Type B pancreatic cell (in vitro differentiated cells): ENCODE results near the gene GNG4. TPM values are rescaled to one million over a fixed set of nuclear protein-coding genes. Genes with fewer than 3 reads are reported as not detected.

ENCODE experiments used
- DNase-seq: peaks from one replicate; pipeline ENCODE4 v3.0.0; 2021; ENCODE audit warnings: mixed read lengths; ENCODE audit not compliant: unreplicated experiment; ENCODE audit errors: extremely low spot score
- H3K27ac Mint-ChIP-seq: 2 replicates; pipeline ENCODE4 v1.8.0; 2021; ENCODE audit warnings: mild to moderate bottlenecking, mixed read lengths
- H3K27me3 Mint-ChIP-seq: 2 replicates; pipeline ENCODE4 v1.8.0; 2021; ENCODE audit warnings: mixed read lengths
- H3K36me3 Mint-ChIP-seq: 2 replicates; pipeline ENCODE4 v1.8.0; 2021; ENCODE audit warnings: mixed read lengths
- H3K4me1 Mint-ChIP-seq: one replicate; pipeline ENCODE4 v1.8.0; 2021; ENCODE audit warnings: mixed read lengths; ENCODE audit not compliant: unreplicated experiment
- H3K4me3 Mint-ChIP-seq: 2 replicates; pipeline ENCODE4 v1.8.0; 2021; ENCODE audit warnings: mild to moderate bottlenecking, mixed read lengths
- H3K9me3 Mint-ChIP-seq: 2 replicates; pipeline ENCODE4 v1.8.0; 2021; ENCODE audit warnings: mixed read lengths
- CTCF ChIP-seq: fragments of 200-600 bp; sonication (generic); conservative IDR thresholded peaks from 2 replicates; pipeline ENCODE4 v1.5.0; 2021; ENCODE audit warnings: antibody characterized with exemption, mild to moderate bottlenecking
- total RNA-seq: library from RNA; stranded (reverse); gene quantifications from 2 replicates; pipeline ENCODE4 v1.2.1, GENCODE V29; 2021; ENCODE audit warnings: low replicate concordance

Gene GNG4
- total RNA-seq, 1 donor from 2014 or later = 28.5 TPM

GRCh38 chr1:235637756-235638534, 11.6 kb downstream of the GNG4 start:
- Mint-ChIP-seq H3K27me3 (no peaks in the 10 kb centered on the region), H3K27ac (peak overlapping the region; percentile 41), H3K36me3 (no peaks in the 10 kb centered on the region), H3K9me3 (no peaks in the 10 kb centered on the region), H3K4me1 (peaks cover 11% of the 10 kb centered on the region), H3K4me3 (no peak overlapping the region)
- no peak for TF ChIP-seq CTCF
- no peak for DNase-seq

DNA sequence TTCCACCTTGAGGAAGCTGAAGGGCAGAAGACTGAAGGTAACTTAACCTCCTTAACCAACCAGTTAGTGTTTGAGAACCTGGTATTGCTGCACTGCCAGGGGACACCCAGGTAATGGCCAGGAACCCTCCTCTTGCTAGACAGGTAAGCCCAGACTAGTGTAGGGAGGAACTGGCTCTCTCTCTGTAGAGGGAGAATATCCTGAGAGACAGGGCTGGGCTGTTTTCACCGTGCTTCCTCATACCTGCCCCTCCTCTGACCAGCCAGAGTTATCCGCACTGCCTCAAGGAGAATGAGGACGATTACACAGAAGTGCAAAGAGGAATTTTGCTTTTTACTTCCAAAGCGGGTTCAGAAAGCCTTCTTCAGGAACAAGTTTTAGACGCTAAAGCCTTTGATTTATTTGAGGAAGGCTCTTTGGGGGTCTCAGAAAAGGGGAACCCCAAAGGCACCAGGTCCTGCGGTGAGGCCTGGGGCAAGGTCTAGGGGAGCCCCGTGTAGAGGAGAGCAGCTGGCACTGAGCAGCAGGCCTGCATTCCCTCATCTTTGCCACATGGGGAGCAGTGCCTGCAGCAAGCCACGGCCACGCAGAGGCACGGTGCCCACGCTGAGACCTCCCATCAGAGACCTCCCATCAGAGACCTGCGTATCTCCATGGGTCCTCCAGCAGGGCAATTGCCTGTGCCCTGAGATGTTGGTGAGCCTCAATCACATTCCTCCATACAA, 13.5 kb downstream of the GNG4 start:
- DNase-seq = no peak
- Mint-ChIP-seq H3K27ac (peak overlapping the region; percentile 92), H3K4me1 (peaks cover 7% of the 10 kb centered on the region), H3K27me3 (no peaks in the 10 kb centered on the region), H3K36me3 (no peaks in the 10 kb centered on the region), H3K9me3 (no peaks in the 10 kb centered on the region), H3K4me3 (peak overlapping the region; percentile 25)
- TF ChIP-seq CTCF = peak; percentile 32

DNA sequence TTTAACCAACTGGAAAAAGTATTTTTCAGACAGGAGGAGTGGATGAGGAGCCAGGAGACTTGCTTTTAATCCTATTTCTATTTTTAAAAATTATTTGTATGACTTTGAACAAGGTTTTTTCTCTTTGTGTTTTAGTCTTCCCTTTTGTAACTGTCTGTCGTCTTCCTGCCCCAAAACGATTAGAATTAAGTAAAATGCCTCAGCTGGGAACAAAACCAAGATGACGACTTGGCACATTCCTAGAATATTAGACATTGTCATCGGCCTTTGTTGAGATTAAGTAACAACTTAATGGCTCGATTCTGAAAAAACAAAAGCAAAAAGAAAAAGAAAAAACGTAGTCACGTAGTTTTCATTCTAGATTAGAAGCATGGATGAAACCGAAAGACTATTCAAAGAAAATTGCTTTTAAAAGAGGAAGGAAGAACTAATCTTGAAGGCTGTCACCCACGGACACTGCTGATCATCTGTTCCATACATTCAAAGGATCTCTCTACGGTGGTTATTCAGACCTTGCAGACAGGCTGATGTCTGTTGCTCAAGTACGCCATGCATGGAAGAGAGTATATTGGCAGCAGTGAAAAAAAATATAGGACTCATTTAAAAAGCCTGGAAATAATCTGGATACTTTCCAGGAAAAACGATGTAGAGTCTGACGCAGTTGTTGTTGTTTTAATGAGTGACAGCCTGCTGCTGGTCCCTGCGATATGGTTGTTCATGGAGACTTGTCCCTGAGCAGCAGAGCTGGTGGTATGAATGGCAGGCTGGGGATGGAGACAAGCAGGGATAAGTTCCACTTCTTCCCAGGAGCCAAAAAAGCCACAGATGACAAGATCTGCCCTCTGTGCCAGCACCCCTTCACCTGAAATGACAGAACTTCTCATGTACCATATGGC, 16.8 kb downstream of the GNG4 start:
- Mint-ChIP-seq H3K4me1 (peaks cover 7% of the 10 kb centered on the region), H3K4me3 (peak overlapping the region; percentile 57)
- TF ChIP-seq CTCF = no peak

DNA sequence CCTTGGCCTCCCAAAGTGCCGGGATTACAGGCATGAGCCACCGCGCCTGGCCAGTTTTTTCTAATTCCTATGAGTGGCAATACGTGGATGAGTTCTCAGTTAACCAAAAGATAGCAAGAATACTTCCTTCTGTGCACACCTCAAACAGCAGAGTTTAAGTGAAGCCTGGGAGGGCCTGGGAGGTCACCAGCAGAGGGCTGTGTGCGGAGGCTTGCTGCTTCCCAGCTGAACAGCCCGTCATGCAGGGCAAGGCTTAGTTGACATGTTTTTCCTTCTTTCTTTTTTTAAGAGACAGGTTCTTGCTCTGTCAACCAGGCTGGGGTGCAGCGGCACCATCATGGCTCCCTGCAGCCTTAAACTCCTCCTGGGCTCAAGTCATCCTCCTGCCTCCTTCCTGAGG, 17.8 kb downstream of the GNG4 start:
- Mint-ChIP-seq H3K36me3 (no peaks in the 10 kb centered on the region), H3K4me3 (no peak overlapping the region), H3K27ac (peak overlapping the region; percentile 73), H3K27me3 (no peaks in the 10 kb centered on the region), H3K9me3 (no peaks in the 10 kb centered on the region), H3K4me1 (peaks cover 7% of the 10 kb centered on the region)
- DNase-seq = no peak
- peak; percentile 31 for TF ChIP-seq CTCF

More for the DNA sequence above, 16.8 kb downstream of the GNG4 start:
- H3K27ac Mint-ChIP-seq = peak overlapping the region; percentile 73
- H3K9me3 Mint-ChIP-seq = no peaks in the 10 kb centered on the region
- DNase-seq = no peak
- H3K27me3 Mint-ChIP-seq = no peaks in the 10 kb centered on the region
- no peaks in the 10 kb centered on the region for H3K36me3 Mint-ChIP-seq

DNA sequence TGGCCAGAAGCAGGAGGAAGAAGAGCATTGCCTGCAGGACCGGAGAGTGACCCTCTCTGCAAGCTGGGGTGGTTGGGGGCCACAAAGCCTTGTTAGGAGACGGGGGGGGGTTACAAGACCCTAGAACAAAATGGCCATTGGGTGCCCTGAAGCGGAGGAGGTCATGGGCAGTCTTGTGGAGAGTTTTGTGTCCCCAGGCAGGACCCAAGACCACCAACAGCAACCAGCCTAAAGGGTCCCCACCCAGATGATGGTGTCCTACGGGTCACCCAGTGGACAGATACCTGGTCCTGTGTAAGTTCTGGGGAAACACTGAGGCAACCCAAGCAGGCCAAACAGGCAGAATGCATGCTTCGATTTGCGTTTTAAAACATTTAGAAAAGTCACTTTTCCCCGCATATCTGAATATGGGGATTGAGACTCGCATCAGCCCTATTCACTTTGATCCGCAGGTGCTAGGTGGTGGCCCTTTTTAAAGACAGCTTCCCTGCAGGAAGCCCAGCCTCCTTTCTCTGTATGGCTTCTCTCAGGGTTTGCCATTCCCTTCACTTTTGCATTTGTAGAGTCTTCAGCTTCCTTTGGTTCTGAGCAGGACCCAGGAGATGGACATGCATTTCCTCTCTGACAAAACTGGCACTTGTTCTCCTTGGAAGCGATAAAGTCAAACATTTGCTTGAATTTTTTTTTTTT, 21.1 kb downstream of the GNG4 start:
- Mint-ChIP-seq H3K36me3 (peaks cover 4% of the 10 kb centered on the region), H3K4me1 (peaks cover 26% of the 10 kb centered on the region), H3K27me3 (no peaks in the 10 kb centered on the region), H3K4me3 (no peak overlapping the region), H3K27ac (no peak overlapping the region), H3K9me3 (no peaks in the 10 kb centered on the region)
- TF ChIP-seq CTCF = no peak
- DNase-seq = no peak
